GM23338 (cell line): Measurements from ENCODE around the gene SUN2.

Experiments
- CREB1 ChIP-seq: fragments of 250-450 bp; sonication (Bioruptor Pico); IDR thresholded peaks from 2 replicates; pipeline ENCODE4 v1.5.0; 2020; ENCODE audit warnings: low read depth, mild to moderate bottlenecking, moderate library complexity
- JUNB ChIP-seq: IDR thresholded peaks from one replicate; pipeline ENCODE4 v1.6.1; 2016; ENCODE audit warnings: antibody characterized with exemption; ENCODE audit not compliant: unreplicated experiment
- POLR2AphosphoS5 ChIP-seq: IDR thresholded peaks from 2 replicates; pipeline ENCODE4 v1.6.1; 2016; ENCODE audit warnings: antibody characterized with exemption, low read depth
- TF ChIP-seq, protein P1 (sequence below), 2 experiments: fragments of 200-600 bp in 1 of 2; sonication (generic) in 1 of 2; conservative IDR thresholded peaks; 2 replicates each; pipeline versions ENCODE4 v1.5.1 to v1.6.1; 2016 to 2017; ENCODE audit warnings: antibody characterized with exemption in 2 of 2, low read depth in 2 of 2, mild to moderate bottlenecking in 2 of 2, moderate library complexity in 1 of 2
- TF ChIP-seq, protein P2 (sequence below): IDR thresholded peaks from one replicate; pipeline ENCODE4 v1.6.1; 2018; ENCODE audit warnings: antibody characterized with exemption; ENCODE audit not compliant: unreplicated experiment

- TF ChIP-seq, protein P1, sequence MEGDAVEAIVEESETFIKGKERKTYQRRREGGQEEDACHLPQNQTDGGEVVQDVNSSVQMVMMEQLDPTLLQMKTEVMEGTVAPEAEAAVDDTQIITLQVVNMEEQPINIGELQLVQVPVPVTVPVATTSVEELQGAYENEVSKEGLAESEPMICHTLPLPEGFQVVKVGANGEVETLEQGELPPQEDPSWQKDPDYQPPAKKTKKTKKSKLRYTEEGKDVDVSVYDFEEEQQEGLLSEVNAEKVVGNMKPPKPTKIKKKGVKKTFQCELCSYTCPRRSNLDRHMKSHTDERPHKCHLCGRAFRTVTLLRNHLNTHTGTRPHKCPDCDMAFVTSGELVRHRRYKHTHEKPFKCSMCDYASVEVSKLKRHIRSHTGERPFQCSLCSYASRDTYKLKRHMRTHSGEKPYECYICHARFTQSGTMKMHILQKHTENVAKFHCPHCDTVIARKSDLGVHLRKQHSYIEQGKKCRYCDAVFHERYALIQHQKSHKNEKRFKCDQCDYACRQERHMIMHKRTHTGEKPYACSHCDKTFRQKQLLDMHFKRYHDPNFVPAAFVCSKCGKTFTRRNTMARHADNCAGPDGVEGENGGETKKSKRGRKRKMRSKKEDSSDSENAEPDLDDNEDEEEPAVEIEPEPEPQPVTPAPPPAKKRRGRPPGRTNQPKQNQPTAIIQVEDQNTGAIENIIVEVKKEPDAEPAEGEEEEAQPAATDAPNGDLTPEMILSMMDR (conservative IDR thresholded peaks at IDR 0.05; ENCODE audit: low read depth in 2 of 2): no peak
- TF ChIP-seq JUNB (no peak), CREB1 (no peak), POLR2AphosphoS5 (no peak)
- TF ChIP-seq, protein P2, sequence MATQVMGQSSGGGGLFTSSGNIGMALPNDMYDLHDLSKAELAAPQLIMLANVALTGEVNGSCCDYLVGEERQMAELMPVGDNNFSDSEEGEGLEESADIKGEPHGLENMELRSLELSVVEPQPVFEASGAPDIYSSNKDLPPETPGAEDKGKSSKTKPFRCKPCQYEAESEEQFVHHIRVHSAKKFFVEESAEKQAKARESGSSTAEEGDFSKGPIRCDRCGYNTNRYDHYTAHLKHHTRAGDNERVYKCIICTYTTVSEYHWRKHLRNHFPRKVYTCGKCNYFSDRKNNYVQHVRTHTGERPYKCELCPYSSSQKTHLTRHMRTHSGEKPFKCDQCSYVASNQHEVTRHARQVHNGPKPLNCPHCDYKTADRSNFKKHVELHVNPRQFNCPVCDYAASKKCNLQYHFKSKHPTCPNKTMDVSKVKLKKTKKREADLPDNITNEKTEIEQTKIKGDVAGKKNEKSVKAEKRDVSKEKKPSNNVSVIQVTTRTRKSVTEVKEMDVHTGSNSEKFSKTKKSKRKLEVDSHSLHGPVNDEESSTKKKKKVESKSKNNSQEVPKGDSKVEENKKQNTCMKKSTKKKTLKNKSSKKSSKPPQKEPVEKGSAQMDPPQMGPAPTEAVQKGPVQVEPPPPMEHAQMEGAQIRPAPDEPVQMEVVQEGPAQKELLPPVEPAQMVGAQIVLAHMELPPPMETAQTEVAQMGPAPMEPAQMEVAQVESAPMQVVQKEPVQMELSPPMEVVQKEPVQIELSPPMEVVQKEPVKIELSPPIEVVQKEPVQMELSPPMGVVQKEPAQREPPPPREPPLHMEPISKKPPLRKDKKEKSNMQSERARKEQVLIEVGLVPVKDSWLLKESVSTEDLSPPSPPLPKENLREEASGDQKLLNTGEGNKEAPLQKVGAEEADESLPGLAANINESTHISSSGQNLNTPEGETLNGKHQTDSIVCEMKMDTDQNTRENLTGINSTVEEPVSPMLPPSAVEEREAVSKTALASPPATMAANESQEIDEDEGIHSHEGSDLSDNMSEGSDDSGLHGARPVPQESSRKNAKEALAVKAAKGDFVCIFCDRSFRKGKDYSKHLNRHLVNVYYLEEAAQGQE: no peak
Observed at GRCh38 chr22:38793317-38793716, 37.5 kb upstream of the SUN2 start.
